Ectodermal cell (in vitro differentiated cells): ENCODE results near the gene AFM.

ENCODE experiments used
- H3K27ac ChIP-seq: 2 replicates; pipeline ENCODE4 v1.7.0; 2013; ENCODE audit warnings: mild to moderate bottlenecking, low read depth, low read length; ENCODE audit not compliant: insufficient read depth, poor library complexity, severe bottlenecking
- H3K27me3 ChIP-seq: 2 replicates; pipeline ENCODE4 v1.7.0; 2013; ENCODE audit warnings: mild to moderate bottlenecking, low read length; ENCODE audit not compliant: insufficient read depth, control insufficient read depth, poor library complexity, severe bottlenecking
- H3K36me3 ChIP-seq: one replicate; pipeline ENCODE4 v1.7.0; 2013; ENCODE audit warnings: low read length; ENCODE audit not compliant: control insufficient read depth, insufficient read depth
- H3K4me1 ChIP-seq: one replicate; pipeline ENCODE4 v1.7.0; 2013; ENCODE audit warnings: low read length; ENCODE audit not compliant: control insufficient read depth, insufficient read depth
- H3K4me3 ChIP-seq: 2 replicates; pipeline ENCODE4 v1.7.0; 2013; ENCODE audit warnings: low read depth, low read length, control low read depth; ENCODE audit not compliant: insufficient read depth
- H3K9me3 ChIP-seq: 2 replicates; pipeline ENCODE4 v1.7.0; 2013; ENCODE audit warnings: mild to moderate bottlenecking, low read length, moderate library complexity; ENCODE audit not compliant: control insufficient read depth
- WGBS, 2 experiments: methylation state at CpG; one replicate each; pipeline ENCODE4 v1.1.7; 2013; ENCODE audit warnings: missing lambda C conversion rate in 2 of 2; 5-methylcytosine and 5-hydroxymethylcytosine counted together

The AFM gene

GRCh38 chr4:73459048-73459421 is 22.5 kb upstream of the AFM start:
- Histone ChIP-seq H3K9me3 (no peaks in the 10 kb centered on the region), H3K27ac (no peak overlapping the region), H3K4me3 (no peak overlapping the region), H3K36me3 (no peaks in the 10 kb centered on the region), H3K27me3 (no peaks in the 10 kb centered on the region), H3K4me1 (no peaks in the 10 kb centered on the region)
- WGBS, 2 experiments: 60 to 81% methylated on average over 2 to 3 of the region's 3 CpGs

GRCh38 chr4:73460913-73461522 is 20.5 kb upstream of the AFM start:
- Histone ChIP-seq H3K27me3 (no peaks in the 10 kb centered on the region), H3K36me3 (no peaks in the 10 kb centered on the region), H3K9me3 (no peaks in the 10 kb centered on the region), H3K4me3 (no peak overlapping the region), H3K27ac (no peak overlapping the region), H3K4me1 (no peaks in the 10 kb centered on the region)
- WGBS, 2 experiments: 83 to 94% methylated on average over 1 of the region's 4 CpGs

GRCh38 chr4:73468170-73468569 is 13.4 kb upstream of the AFM start:
- H3K36me3 ChIP-seq: no peaks in the 10 kb centered on the region
- 100% methylated on average over 3 of the region's 3 CpGs; no CpG with 5 or more reads in 1 of the 2 experiments for WGBS, 2 experiments
- no peak overlapping the region for H3K27ac ChIP-seq
- H3K4me1 ChIP-seq: no peaks in the 10 kb centered on the region
- H3K4me3 ChIP-seq: no peak overlapping the region
- H3K9me3 ChIP-seq: no peaks in the 10 kb centered on the region
- no peaks in the 10 kb centered on the region for H3K27me3 ChIP-seq

- H3K4me1 ChIP-seq: no peaks in the 10 kb centered on the region
- H3K27me3 ChIP-seq: no peaks in the 10 kb centered on the region
- H3K9me3 ChIP-seq: no peaks in the 10 kb centered on the region
- no peaks in the 10 kb centered on the region for H3K36me3 ChIP-seq
- H3K4me3 ChIP-seq: no peak overlapping the region
- no peak overlapping the region for H3K27ac ChIP-seq
- 90 to 97% methylated on average over 1 of the region's 1 CpG for WGBS, 2 experiments
Observed at GRCh38 chr4:73470728-73471127, 10.8 kb upstream of the AFM start.

GRCh38 chr4:73477176-73477575 is 4.4 kb upstream of the AFM start:
- Histone ChIP-seq H3K27me3 (no peaks in the 10 kb centered on the region), H3K27ac (no peak overlapping the region), H3K9me3 (no peaks in the 10 kb centered on the region), H3K36me3 (no peaks in the 10 kb centered on the region), H3K4me1 (no peaks in the 10 kb centered on the region), H3K4me3 (no peak overlapping the region)
- 87 to 88% methylated on average over 11 of the region's 11 CpGs for WGBS, 2 experiments

GRCh38 chr4:73479323-73479722 is 2.2 kb upstream of the AFM start:
- H3K27ac ChIP-seq: no peak overlapping the region

GRCh38 chr4:73485085-73485484 is 3.5 kb downstream of the AFM start:
- H3K27ac ChIP-seq: no peak overlapping the region
- H3K27me3 ChIP-seq: no peaks in the 10 kb centered on the region
- H3K36me3 ChIP-seq: no peaks in the 10 kb centered on the region
- no peaks in the 10 kb centered on the region for H3K4me1 ChIP-seq
- H3K4me3 ChIP-seq: no peak overlapping the region
- H3K9me3 ChIP-seq: no peaks in the 10 kb centered on the region

More at GRCh38 chr4:73479323-73479722, 2.2 kb upstream of the AFM start:
- no peaks in the 10 kb centered on the region for H3K9me3 ChIP-seq
- no peak overlapping the region for H3K4me3 ChIP-seq
- WGBS, 2 experiments: 80 to 85% methylated on average over 1 of the region's 1 CpG
- H3K36me3 ChIP-seq: no peaks in the 10 kb centered on the region
- no peaks in the 10 kb centered on the region for H3K4me1 ChIP-seq
- H3K27me3 ChIP-seq: no peaks in the 10 kb centered on the region

GRCh38 chr4:73485596-73485995 is 4.1 kb downstream of the AFM start:
- no peaks in the 10 kb centered on the region for H3K36me3 ChIP-seq
- H3K9me3 ChIP-seq: no peaks in the 10 kb centered on the region
- no peak overlapping the region for H3K4me3 ChIP-seq
- H3K27me3 ChIP-seq: no peaks in the 10 kb centered on the region
- H3K27ac ChIP-seq: no peak overlapping the region
- H3K4me1 ChIP-seq: no peaks in the 10 kb centered on the region

GRCh38 chr4:73486497-73486896 is 5.0 kb downstream of the AFM start:
- Histone ChIP-seq H3K27ac (no peak overlapping the region), H3K36me3 (no peaks in the 10 kb centered on the region), H3K4me3 (no peak overlapping the region), H3K4me1 (no peaks in the 10 kb centered on the region), H3K9me3 (no peaks in the 10 kb centered on the region), H3K27me3 (no peaks in the 10 kb centered on the region)
- 85 to 89% methylated on average over 1 of the region's 1 CpG for WGBS, 2 experiments

- H3K4me1 ChIP-seq: no peaks in the 10 kb centered on the region
- H3K27ac ChIP-seq: no peak overlapping the region
- H3K27me3 ChIP-seq: no peaks in the 10 kb centered on the region
- 100% methylated on average over 1 of the region's 1 CpG; no CpG with 5 or more reads in 1 of the 2 experiments for WGBS, 2 experiments
- H3K9me3 ChIP-seq: no peaks in the 10 kb centered on the region
- no peaks in the 10 kb centered on the region for H3K36me3 ChIP-seq
- no peak overlapping the region for H3K4me3 ChIP-seq
Observed at GRCh38 chr4:73487233-73487632, 5.7 kb downstream of the AFM start.
